Psoas muscle (tissue), 8 donors: ENCODE measurements around the gene PPP1CB. TPM values are rescaled to one million over a fixed set of nuclear protein-coding genes. Genes with fewer than 3 reads are reported as not detected.
"Not testable (repeated sequence)": the region's sequence is repeated elsewhere in the genome, so short reads cannot be mapped to it uniquely, and the experiment has no call there.

Source experiments
- ATAC-seq, 4 donors: fragments of 200-7000 bp; cut with Tn5 transposase; one replicate each; pipeline ENCODE4 v1.9.1; 2020; ENCODE audit warnings: moderate library complexity in 3 of 4, mild to moderate bottlenecking in 2 of 4
- DNase-seq, 2 donors: peaks; one replicate each; pipeline ENCODE4 v3.0.0-alpha.2; 2020
- H3K27ac ChIP-seq: fragments of 200-600 bp; one replicate; pipeline ENCODE4 v1.8.0; 2022
- H3K27me3 ChIP-seq, 3 donors: fragments of 200-600 bp in 1 of 3; one replicate each; pipeline versions ENCODE4 v1.6.1 to v1.8.0; 2013 to 2022; ENCODE audit warnings: low read length in 2 of 3, mild to moderate bottlenecking in 2 of 3, moderate library complexity in 1 of 3; ENCODE audit not compliant: insufficient read depth in 3 of 3
- H3K36me3 ChIP-seq, 2 donors: fragments of 200-600 bp in 1 of 2; one replicate each; pipeline versions ENCODE4 v1.6.1 to v1.8.0; 2013 to 2022; ENCODE audit warnings: low read depth in 1 of 2, mild to moderate bottlenecking in 1 of 2, moderate library complexity in 1 of 2; ENCODE audit not compliant: insufficient read depth in 1 of 2
- H3K4me1 ChIP-seq: fragments of 200-600 bp; one replicate; pipeline ENCODE4 v1.8.0; 2022
- H3K4me3 ChIP-seq: fragments of 200-600 bp; one replicate; pipeline ENCODE4 v1.8.0; 2022; ENCODE audit warnings: mild to moderate bottlenecking
- H3K9me3 ChIP-seq: fragments of 200-600 bp; one replicate; pipeline ENCODE4 v1.8.0; 2022
- WGBS, 3 donors: extraction: QIAGEN DNeasy Blood & Tissue Kit; methylation state at CpG; one replicate each; pipeline versions ENCODE4 v1.1.6 to v1.1.7; 2013; 5-methylcytosine and 5-hydroxymethylcytosine counted together
- intact Hi-C, 2 donors: fragments of 100-400 bp; cut with DNase I; formaldehyde crosslinking; loops; one replicate each; pipeline versions ENCODE4 v1.11.0 to v1.14.2; 2022
- polyA plus RNA-seq, 3 donors: library from polyadenylated mRNA; stranded (reverse); fragments of 200-250 nt; gene quantifications; one replicate each; pipeline ENCODE4 v1.2.3, GENCODE V29; 2013
- total RNA-seq, 4 donors: library from RNA; stranded (reverse); fragmentation: NEBNext Ultra II Directional in 2 of 4; extraction: Animal tissue kit (Norgen Biotek cat#: 25700) in 2 of 4; gene quantifications; one replicate each; pipeline versions ENCODE4 v1.2.1 to v1.2.4, GENCODE V29; 2021 to 2023
- TF ChIP-seq, protein P1 (sequence below): fragments of 200-600 bp; IDR thresholded peaks from one replicate; pipeline ENCODE4 v1.8.0; 2022; ENCODE audit warnings: antibody characterized with exemption
- donor health status: healthy with polysubstance abuse.
- donor health status: DM: no; HTN: no; CAD: no; lungs with moderate emphysema.
- donor health status: Bipolar disorder and iron deficiency.
- donor health status: healthy.
- donor health status: DM: yes; HTN: yes; CAD: no.
- donor health status: DM: no; HTN: no; CAD: no.
- donor health status: DM: no; HTN: no; CAD: no.
- donor health status: DM: yes; HTN: yes; CAD: no.

Gene PPP1CB
- total and polyA plus RNA-seq, 7 donors, result 191 to 628 (median 448) TPM

DNA sequence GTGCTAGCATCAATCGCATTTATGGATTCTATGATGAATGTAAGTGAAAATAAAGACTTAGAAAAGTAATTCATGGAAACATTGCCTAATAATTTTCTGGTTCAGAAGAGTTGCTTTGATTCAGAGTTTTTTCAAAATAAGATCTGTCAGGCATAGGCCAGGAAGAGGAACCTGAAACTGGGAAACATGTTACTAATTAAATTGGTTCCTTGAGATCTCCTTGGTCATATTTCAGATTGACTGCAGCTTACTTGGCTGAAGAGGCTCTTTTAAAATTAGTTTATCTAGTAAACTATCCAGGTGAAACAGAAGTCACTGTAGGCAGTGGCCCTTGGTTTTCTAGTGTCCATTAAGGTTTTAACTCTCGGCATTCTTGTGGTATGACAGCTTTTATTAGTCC lies 27.4 kb downstream of the PPP1CB start:
- H3K27me3 ChIP-seq, result no peaks in the 10 kb centered on the region
- H3K9me3 ChIP-seq, result no peaks in the 10 kb centered on the region
- WGBS, 3 donors, result 44 to 79% (median 54%) methylated on average over 2 of the region's 2 CpGs
- H3K36me3 ChIP-seq, result peaks cover 0 to 75% of the 10 kb centered on the region in 2 donors
- TF ChIP-seq, protein P1, sequence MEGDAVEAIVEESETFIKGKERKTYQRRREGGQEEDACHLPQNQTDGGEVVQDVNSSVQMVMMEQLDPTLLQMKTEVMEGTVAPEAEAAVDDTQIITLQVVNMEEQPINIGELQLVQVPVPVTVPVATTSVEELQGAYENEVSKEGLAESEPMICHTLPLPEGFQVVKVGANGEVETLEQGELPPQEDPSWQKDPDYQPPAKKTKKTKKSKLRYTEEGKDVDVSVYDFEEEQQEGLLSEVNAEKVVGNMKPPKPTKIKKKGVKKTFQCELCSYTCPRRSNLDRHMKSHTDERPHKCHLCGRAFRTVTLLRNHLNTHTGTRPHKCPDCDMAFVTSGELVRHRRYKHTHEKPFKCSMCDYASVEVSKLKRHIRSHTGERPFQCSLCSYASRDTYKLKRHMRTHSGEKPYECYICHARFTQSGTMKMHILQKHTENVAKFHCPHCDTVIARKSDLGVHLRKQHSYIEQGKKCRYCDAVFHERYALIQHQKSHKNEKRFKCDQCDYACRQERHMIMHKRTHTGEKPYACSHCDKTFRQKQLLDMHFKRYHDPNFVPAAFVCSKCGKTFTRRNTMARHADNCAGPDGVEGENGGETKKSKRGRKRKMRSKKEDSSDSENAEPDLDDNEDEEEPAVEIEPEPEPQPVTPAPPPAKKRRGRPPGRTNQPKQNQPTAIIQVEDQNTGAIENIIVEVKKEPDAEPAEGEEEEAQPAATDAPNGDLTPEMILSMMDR, result no peak
- H3K4me1 ChIP-seq, result peaks cover 57% of the 10 kb centered on the region
- ATAC-seq, result peak in 1 of 4 donors; percentile 28
- peak overlapping the region; percentile 85 for H3K27ac ChIP-seq
- intact Hi-C loops, result no loop called here
- DNase-seq, result no peak
- H3K4me3 ChIP-seq, result no peak overlapping the region

DNA sequence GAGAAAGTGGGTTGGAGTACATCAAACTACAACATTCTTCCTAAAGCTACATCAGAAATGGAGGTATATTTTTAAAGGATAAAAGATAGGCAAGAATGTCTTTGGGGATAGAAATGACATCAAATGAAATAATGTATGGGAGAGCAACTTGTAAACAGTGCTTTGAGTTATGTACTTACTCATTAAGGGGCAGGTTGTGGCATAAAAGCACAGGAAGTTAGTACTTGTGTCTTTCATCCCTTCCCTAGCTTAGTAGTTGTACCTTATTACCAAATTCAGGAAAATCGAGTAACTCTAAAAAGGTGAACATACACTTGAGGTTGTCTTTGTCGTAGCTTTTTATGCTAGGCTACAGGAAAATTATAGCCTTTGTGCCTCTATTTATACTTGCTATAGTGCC lies 28.9 kb downstream of the PPP1CB start:
- H3K27ac ChIP-seq, result peak overlapping the region; percentile 85
- H3K4me3 ChIP-seq, result no peak overlapping the region
- H3K9me3 ChIP-seq, result no peaks in the 10 kb centered on the region
- DNase-seq, result no peak
- peaks cover 42% of the 10 kb centered on the region for H3K4me1 ChIP-seq
- no peaks in the 10 kb centered on the region for H3K27me3 ChIP-seq
- H3K36me3 ChIP-seq, result peaks cover 1 to 90% of the 10 kb centered on the region in 2 donors
- intact Hi-C loops, result no loop called here
- 88 to 94% (median 89%) methylated on average over 2 of the region's 2 CpGs for WGBS, 3 donors
- TF ChIP-seq, protein P1, result no peak
- ATAC-seq, result no peak

DNA sequence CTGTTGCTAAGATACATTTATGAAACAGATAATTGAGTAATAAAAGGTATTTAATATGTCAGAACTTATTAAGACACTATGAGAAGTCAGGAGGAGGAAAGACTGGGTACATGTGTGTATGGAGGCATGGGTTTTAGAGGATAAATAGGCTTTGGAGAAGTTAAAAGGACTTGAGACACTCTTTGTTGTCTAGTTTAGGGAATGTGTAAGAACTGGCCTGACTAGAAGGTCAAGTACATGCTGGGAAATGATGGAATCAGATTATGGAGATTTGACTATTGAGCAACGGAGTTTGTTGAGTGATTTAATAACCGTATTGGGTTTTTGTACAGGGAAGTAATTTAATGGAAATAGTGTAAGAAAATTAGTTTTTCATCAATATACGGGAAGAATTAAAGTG lies 30.8 kb downstream of the PPP1CB start:
- no peak for ATAC-seq
- DNase-seq, result no peak
- Histone ChIP-seq H3K4me1 (peaks cover 23% of the 10 kb centered on the region), H3K4me3 (no peak overlapping the region), H3K27me3 (no peaks in the 10 kb centered on the region), H3K27ac (no peak overlapping the region), H3K9me3 (no peaks in the 10 kb centered on the region), H3K36me3 (peaks cover 3 to 100% of the 10 kb centered on the region in 2 donors)
- intact Hi-C loops, result no loop called here
- 60 to 70% (median 64%) methylated on average over 3 of the region's 3 CpGs for WGBS, 3 donors
- TF ChIP-seq, protein P1, result no peak

DNA sequence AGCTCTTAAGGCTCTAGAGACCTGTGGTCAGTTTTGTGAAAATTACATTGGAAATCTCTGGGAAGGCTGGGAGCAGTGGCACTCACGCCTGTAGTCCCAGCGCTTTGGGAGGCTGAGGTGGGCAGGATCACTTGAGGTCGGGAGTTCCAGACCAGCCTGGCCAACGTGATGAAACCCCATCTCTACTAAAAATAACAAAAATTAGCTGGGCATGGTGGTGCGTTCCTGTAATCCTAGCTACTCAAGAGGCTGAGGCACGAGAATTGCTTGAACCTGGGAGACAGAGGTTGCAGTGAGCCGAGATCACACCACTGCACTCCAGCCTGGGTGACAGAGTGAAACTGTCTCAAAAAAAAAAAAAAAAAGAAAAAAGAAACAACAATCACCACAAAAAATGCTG lies 32.9 kb downstream of the PPP1CB start:
- 29 to 42% (median 32%) methylated on average over 7 of the region's 7 CpGs for WGBS, 3 donors
- H3K4me1 ChIP-seq, intact Hi-C loops, H3K9me3 ChIP-seq, DNase-seq, H3K4me3 ChIP-seq, H3K27me3 ChIP-seq: not testable (repeated sequence)
- H3K36me3 ChIP-seq, result peaks cover 15 to 100% of the 10 kb centered on the region in 2 donors
- peak overlapping the region; percentile 60 for H3K27ac ChIP-seq
- peak; percentile 34 to 65 (median 45) for ATAC-seq

DNA sequence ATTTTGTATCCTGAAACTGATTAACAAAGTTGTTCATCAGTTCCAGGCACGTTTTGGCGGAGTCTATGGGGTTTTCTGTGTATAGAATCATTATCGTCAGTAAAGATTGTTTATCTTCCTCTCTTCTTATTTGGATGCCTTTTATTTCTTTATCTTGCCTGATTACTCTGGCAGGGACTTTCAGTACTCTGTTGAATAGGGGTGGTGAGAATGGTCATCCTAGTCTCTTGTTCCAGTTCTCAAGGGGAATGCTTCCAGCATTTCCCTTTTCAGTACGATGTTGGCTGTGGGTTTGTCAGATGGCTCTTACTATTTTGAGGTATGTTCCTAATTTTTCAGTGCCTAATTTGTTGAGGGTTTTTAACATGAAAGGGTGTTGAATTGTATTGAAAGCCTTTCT lies 45.0 kb downstream of the PPP1CB start:
- Histone ChIP-seq H3K27me3 (no peaks in the 10 kb centered on the region), H3K36me3 (peaks cover 5 to 71% of the 10 kb centered on the region in 2 donors), H3K4me1 (peaks cover 1% of the 10 kb centered on the region), H3K4me3 (no peak overlapping the region), H3K9me3 (peaks cover 7% of the 10 kb centered on the region), H3K27ac (no peak overlapping the region)
- TF ChIP-seq, protein P1, result no peak
- intact Hi-C loops, result no loop called here
- DNase-seq (no peak), ATAC-seq (no peak)
- 58 to 86% (median 73%) methylated on average over 4 of the region's 4 CpGs for WGBS, 3 donors
